Astrocyte (in vitro differentiated cells and primary cell): ENCODE data around the gene C1orf52.

Experiments
- EZH2 ChIP-seq: IDR thresholded peaks from 2 replicates; pipeline ENCODE4 v1.6.1; 2012; ENCODE audit warnings: mild to moderate bottlenecking, low read length, inconsistent platforms; ENCODE audit not compliant: insufficient read depth
- TF ChIP-seq, protein P1 (sequence below): IDR thresholded peaks from 2 replicates; pipeline ENCODE4 v1.5.1; 2011; ENCODE audit warnings: low read depth, mild to moderate bottlenecking, inconsistent platforms, low read length, moderate library complexity; ENCODE audit not compliant: insufficient read depth

DNA sequence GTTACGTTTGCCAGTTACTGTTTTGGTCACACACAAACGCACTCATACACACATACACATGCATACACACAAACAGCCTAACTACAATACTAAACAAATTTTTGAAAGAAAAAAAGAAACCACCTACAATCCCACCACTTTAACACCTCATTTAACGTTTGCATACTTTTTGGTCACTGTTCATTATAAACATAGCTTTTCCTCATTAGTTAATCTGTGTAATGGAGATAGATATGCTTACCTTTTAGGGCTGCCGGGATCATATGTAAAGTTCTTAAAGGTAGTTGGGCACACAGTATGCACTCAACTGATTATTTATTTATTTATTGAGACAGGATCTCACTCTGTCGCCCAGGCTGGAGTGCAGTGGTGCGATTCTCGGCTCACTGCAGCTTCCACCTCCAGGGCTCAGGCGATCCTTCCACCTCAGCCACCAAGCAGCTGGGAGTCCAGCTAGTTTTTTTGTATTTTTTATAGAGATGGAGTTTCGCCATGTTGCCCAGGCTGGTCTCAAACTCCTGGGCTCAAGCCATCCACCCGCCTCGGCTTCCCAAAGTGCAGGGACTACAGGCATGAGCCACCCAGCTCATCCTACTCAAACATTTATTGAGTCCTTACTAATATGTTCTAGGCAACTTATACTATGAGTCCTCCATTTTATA, 17.6 kb upstream of the C1orf52 start:
- TF ChIP-seq, protein P1, sequence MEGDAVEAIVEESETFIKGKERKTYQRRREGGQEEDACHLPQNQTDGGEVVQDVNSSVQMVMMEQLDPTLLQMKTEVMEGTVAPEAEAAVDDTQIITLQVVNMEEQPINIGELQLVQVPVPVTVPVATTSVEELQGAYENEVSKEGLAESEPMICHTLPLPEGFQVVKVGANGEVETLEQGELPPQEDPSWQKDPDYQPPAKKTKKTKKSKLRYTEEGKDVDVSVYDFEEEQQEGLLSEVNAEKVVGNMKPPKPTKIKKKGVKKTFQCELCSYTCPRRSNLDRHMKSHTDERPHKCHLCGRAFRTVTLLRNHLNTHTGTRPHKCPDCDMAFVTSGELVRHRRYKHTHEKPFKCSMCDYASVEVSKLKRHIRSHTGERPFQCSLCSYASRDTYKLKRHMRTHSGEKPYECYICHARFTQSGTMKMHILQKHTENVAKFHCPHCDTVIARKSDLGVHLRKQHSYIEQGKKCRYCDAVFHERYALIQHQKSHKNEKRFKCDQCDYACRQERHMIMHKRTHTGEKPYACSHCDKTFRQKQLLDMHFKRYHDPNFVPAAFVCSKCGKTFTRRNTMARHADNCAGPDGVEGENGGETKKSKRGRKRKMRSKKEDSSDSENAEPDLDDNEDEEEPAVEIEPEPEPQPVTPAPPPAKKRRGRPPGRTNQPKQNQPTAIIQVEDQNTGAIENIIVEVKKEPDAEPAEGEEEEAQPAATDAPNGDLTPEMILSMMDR: no peak
- TF ChIP-seq EZH2: no peak
